ENCODE results near the gene POLQ.

- TF ChIP-seq CTCF (IDR thresholded peaks at IDR 0.05; ENCODE audit: insufficient read depth, low read length) (no peak), REST (IDR thresholded peaks at IDR 0.05; ENCODE audit: insufficient replicate concordance, low read depth) (no peak), GABPA (IDR thresholded peaks at IDR 0.05; ENCODE audit: low read depth) (no peak)
These were observed 16.5 kb downstream of the POLQ start for GRCh38 chr3:121529308-121529707.

All from HL-60 (cell line).